Peyer's patch (tissue), 4 donors: Measurements from ENCODE around the gene GXYLT2. TPM values are rescaled to one million over a fixed set of nuclear protein-coding genes. Genes with fewer than 3 reads are reported as not detected.
"Not testable (repeated sequence)": the region's sequence is repeated elsewhere in the genome, so short reads cannot be mapped to it uniquely, and the experiment has no call there.

Experiments used
- DNase-seq, 3 donors: peaks; one replicate each; pipeline ENCODE4 v3.0.0-alpha.2; 2017 to 2019
- H3K27ac ChIP-seq, 4 donors: fragments of 200-600 bp; sonication (generic); one replicate each; pipeline ENCODE4 v1.5.1; 2016 to 2019
- H3K27me3 ChIP-seq, 2 donors: fragments of 200-600 bp; sonication (generic); one replicate each; pipeline ENCODE4 v1.5.1; 2019
- H3K36me3 ChIP-seq, 3 donors: fragments of 200-600 bp; sonication (generic); one replicate each; pipeline ENCODE4 v1.5.1; 2016 to 2019
- H3K4me1 ChIP-seq, 4 donors: fragments of 200-600 bp; sonication (generic); one replicate each; pipeline ENCODE4 v1.5.1; 2016 to 2019
- H3K4me3 ChIP-seq, 4 donors: fragments of 200-600 bp; sonication (generic); 1 replicate in 3 of 4; 2 replicates in 1 of 4; pipeline ENCODE4 v1.5.1; 2016 to 2019; ENCODE audit warnings: mild to moderate bottlenecking in 1 of 4
- H3K9me3 ChIP-seq, 4 donors: fragments of 200-600 bp; sonication (generic); one replicate each; pipeline ENCODE4 v1.5.1; 2016 to 2019; ENCODE audit warnings: mild to moderate bottlenecking in 1 of 4
- CTCF ChIP-seq, 6 experiments: fragments of 450-650 bp in 4 of 6; fragments of 200-600 bp in 2 of 6; sonication (generic) in 1 of 6; IDR thresholded peaks; one replicate each; pipeline ENCODE4 v1.5.1; 2017 to 2019; ENCODE audit warnings: antibody characterized with exemption in 6 of 6, mild to moderate bottlenecking in 3 of 6, moderate library complexity in 1 of 6
- POLR2A ChIP-seq, 2 donors: fragments of 450-650 bp; IDR thresholded peaks; one replicate each; pipeline ENCODE4 v1.5.1; 2017; ENCODE audit warnings: antibody characterized with exemption in 2 of 2, mild to moderate bottlenecking in 2 of 2, moderate library complexity in 2 of 2
- total RNA-seq, 4 donors: library from RNA; depleted of rRNA; stranded (reverse); fragments of >200 nt; gene quantifications; one replicate each; pipeline ENCODE4 v1.1.0, GENCODE V29; 2016

Gene GXYLT2
- total RNA-seq, 4 donors from 2014 or later = 1.1 to 38.0 (median 1.4) TPM

GRCh38 chr3:72912532-72912931, 24.7 kb downstream of the GXYLT2 start:
- TF ChIP-seq CTCF (IDR thresholded peaks at IDR 0.05) (no peak), POLR2A (IDR thresholded peaks at IDR 0.05) (no peak)
- Histone ChIP-seq H3K9me3 (no peaks in the 10 kb centered on the region), H3K36me3 (no peaks in the 10 kb centered on the region), H3K27ac (no peak overlapping the region), H3K27me3 (no peaks in the 10 kb centered on the region), H3K4me1 (no peaks in the 10 kb centered on the region), H3K4me3 (no peak overlapping the region)
- no peak for DNase-seq

GRCh38 chr3:72914383-72914782, 26.5 kb downstream of the GXYLT2 start:
- H3K27ac ChIP-seq = no peak overlapping the region
- no peaks in the 10 kb centered on the region for H3K36me3 ChIP-seq
- TF ChIP-seq CTCF (IDR thresholded peaks at IDR 0.05) = no peak
- no peaks in the 10 kb centered on the region for H3K4me1 ChIP-seq
- no peaks in the 10 kb centered on the region for H3K27me3 ChIP-seq
- DNase-seq = no peak
- H3K4me3 ChIP-seq = no peak overlapping the region
- H3K9me3 ChIP-seq = no peaks in the 10 kb centered on the region

DNA sequence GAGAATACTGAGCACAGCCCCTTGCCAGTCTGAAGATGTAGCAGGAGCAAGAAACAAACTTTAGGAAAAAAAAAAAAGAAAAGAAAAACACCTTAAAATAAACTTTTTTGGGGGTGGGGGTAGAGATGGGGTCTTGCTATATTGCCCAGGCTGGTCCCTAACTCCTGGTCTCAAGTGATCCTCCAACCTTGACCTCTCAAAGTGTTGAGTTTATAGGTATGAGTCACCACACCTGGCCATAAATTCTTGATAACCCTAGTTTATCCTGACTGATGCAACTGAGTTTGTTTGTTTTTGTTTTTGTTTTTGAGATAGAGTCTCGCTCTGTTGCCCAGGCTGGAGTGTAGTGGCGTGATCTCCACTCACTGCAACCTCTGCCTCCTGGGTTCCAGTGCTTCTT, 28.4 kb downstream of the GXYLT2 start:
- H3K4me1 ChIP-seq = no peaks in the 10 kb centered on the region
- no peaks in the 10 kb centered on the region for H3K36me3 ChIP-seq
- no peak for TF ChIP-seq POLR2A (IDR thresholded peaks at IDR 0.05)
- TF ChIP-seq CTCF (IDR thresholded peaks at IDR 0.05) = no peak
- no peak overlapping the region for H3K4me3 ChIP-seq
- H3K27me3 ChIP-seq = no peaks in the 10 kb centered on the region
- no peaks in the 10 kb centered on the region for H3K9me3 ChIP-seq
- H3K27ac ChIP-seq = no peak overlapping the region
- DNase-seq = no peak

DNA sequence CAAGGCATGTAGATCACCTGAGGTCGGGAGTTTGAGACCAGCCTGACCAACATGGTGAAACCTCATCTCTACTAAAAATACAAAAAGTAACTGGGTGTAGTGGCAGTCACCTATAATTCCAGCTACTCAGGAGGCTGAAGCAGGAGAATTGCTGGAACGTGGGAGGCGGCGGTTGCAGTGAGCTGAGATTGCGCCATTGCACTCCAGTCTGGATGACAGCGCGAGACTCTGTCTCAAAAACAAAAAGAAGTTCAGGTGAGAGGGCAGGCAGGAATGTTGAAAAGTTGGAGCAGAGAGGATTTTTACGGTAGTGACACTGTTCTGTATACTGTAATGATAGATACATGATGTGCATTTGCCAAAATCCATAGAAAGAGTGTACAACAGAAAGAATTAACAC, 31.7 kb downstream of the GXYLT2 start:
- Histone ChIP-seq H3K4me1 (no peaks in the 10 kb centered on the region), H3K36me3 (no peaks in the 10 kb centered on the region), H3K27ac (no peak overlapping the region), H3K4me3 (no peak overlapping the region), H3K9me3 (no peaks in the 10 kb centered on the region), H3K27me3 (no peaks in the 10 kb centered on the region)
- TF ChIP-seq POLR2A (IDR thresholded peaks at IDR 0.05) = no peak
- no peak for TF ChIP-seq CTCF (IDR thresholded peaks at IDR 0.05)
- DNase-seq = no peak

- TF ChIP-seq CTCF (IDR thresholded peaks at IDR 0.05) (no peak), POLR2A (IDR thresholded peaks at IDR 0.05) (no peak)
- Histone ChIP-seq H3K9me3 (no peaks in the 10 kb centered on the region), H3K4me3 (no peak overlapping the region)
These were observed 36.2 kb downstream of the GXYLT2 start for GRCh38 chr3:72924055-72924454.

GRCh38 chr3:72928781-72929735, 41.2 kb downstream of the GXYLT2 start:
- H3K4me3 ChIP-seq, H3K36me3 ChIP-seq, H3K4me1 ChIP-seq, H3K9me3 ChIP-seq, H3K27ac ChIP-seq, H3K27me3 ChIP-seq, DNase-seq: not testable (repeated sequence)

More at GRCh38 chr3:72924055-72924454, 36.2 kb downstream of the GXYLT2 start:
- no peaks in the 10 kb centered on the region for H3K27me3 ChIP-seq
- H3K36me3 ChIP-seq = no peaks in the 10 kb centered on the region
- no peak for DNase-seq
- no peak overlapping the region for H3K27ac ChIP-seq
- no peaks in the 10 kb centered on the region for H3K4me1 ChIP-seq
